HG03060 (cell line): ENCODE results near the gene LACC1.

ENCODE experiments used
- ATAC-seq: cut with Tn5 transposase; IDR thresholded peaks from one replicate; pipeline ENCODE4 v1.9.1; 2021; ENCODE audit warnings: low read depth, moderate number of reproducible peaks; ENCODE audit not compliant: unreplicated experiment

Gene LACC1

GRCh38 chr13:43938449-43938848 is 58.7 kb downstream of the LACC1 start:
- no peak for ATAC-seq

- no peak for ATAC-seq
Measured at GRCh38 chr13:43939086-43939485, 59.4 kb downstream of the LACC1 start.

GRCh38 chr13:43942286-43942685 is 62.6 kb downstream of the LACC1 start:
- no peak for ATAC-seq
